ENCODE measurements around the gene PKP3.
"Not testable (repeated sequence)": the region's sequence is repeated elsewhere in the genome, so short reads cannot be mapped to it uniquely, and the experiment has no call there.

Gene PKP3

GRCh38 chr11:396948-397548, 3.0 kb downstream of the PKP3 start:
- peak overlapping the region; percentile 24 to 72 (median 51) for H3K4me3 ChIP-seq (ENCODE audit: control insufficient read depth in 1 of 7, extremely low read depth in 1 of 7, insufficient read depth in 4 of 7, low read depth in 2 of 7, low read length in 6 of 7)
- H3K36me3 ChIP-seq (ENCODE audit: control insufficient read depth in 4 of 4, insufficient read depth in 4 of 4, low read length in 3 of 4), result no peaks in the 10 kb centered on the region
- 63% methylated on average over 35 of the region's 43 CpGs for WGBS (ENCODE audit: insufficient coverage)
- H3K27ac ChIP-seq (ENCODE audit: insufficient read depth in 1 of 2, low read depth in 1 of 2, low read length in 2 of 2, poor library complexity in 1 of 2, severe bottlenecking in 2 of 2), result no peak overlapping the region
- peaks cover 0 to 17% (median 13%) of the 10 kb centered on the region in 4 experiments for H3K4me1 ChIP-seq (ENCODE audit: control extremely low read depth in 1 of 4, control insufficient read depth in 4 of 4, insufficient read depth in 4 of 4, low read length in 3 of 4)
- ChIA-PET POLR2A (interaction anchor here (1.2 to 1.6 kb wide), 2 partner anchors 10 to 53 kb away, joined by 3 read pairs; partner anchors contain the start of gene PTDSS2), CTCF (interaction anchor here (0.6 to 2.1 kb wide), 17 partner anchors 9 to 152 kb away, joined by 3 to 18 read pairs (median 5); partner anchors contain the start of genes PTDSS2 and SIGIRR)
- peaks cover 0 to 7% (median 0%) of the 10 kb centered on the region in 5 experiments for H3K9me3 ChIP-seq (ENCODE audit: control extremely low read depth in 1 of 5, control insufficient read depth in 4 of 5, insufficient read depth in 2 of 5, low read depth in 1 of 5, low read length in 4 of 5)
- peak; percentile 59 to 78 (median 65) for DNase-seq
- peaks cover 0 to 10% (median 0%) of the 10 kb centered on the region in 5 experiments for H3K27me3 ChIP-seq (replicated peaks in 2 of 5; ENCODE audit: control insufficient read depth in 4 of 5, insufficient read depth in 5 of 5, low read length in 4 of 5)

GRCh38 chr11:398826-399225, 4.8 kb downstream of the PKP3 start:
- Histone ChIP-seq H3K27ac (ENCODE audit: insufficient read depth in 1 of 2, low read depth in 1 of 2, low read length in 2 of 2, poor library complexity in 1 of 2, severe bottlenecking in 2 of 2) (no peak overlapping the region), H3K36me3 (ENCODE audit: control insufficient read depth in 4 of 4, insufficient read depth in 4 of 4, low read length in 3 of 4) (no peaks in the 10 kb centered on the region), H3K27me3 (replicated peaks in 2 of 5; ENCODE audit: control insufficient read depth in 4 of 5, insufficient read depth in 5 of 5, low read length in 4 of 5) (peaks cover 0 to 18% (median 0%) of the 10 kb centered on the region in 5 experiments), H3K4me3 (ENCODE audit: control insufficient read depth in 1 of 7, extremely low read depth in 1 of 7, insufficient read depth in 4 of 7, low read depth in 2 of 7, low read length in 6 of 7) (no peak overlapping the region), H3K4me1 (ENCODE audit: control extremely low read depth in 1 of 4, control insufficient read depth in 4 of 4, insufficient read depth in 4 of 4, low read length in 3 of 4) (peaks cover 0 to 17% (median 13%) of the 10 kb centered on the region in 4 experiments), H3K9me3 (ENCODE audit: control extremely low read depth in 1 of 5, control insufficient read depth in 4 of 5, insufficient read depth in 2 of 5, low read depth in 1 of 5, low read length in 4 of 5) (peaks cover 0 to 7% (median 0%) of the 10 kb centered on the region in 5 experiments)
- POLR2A ChIA-PET, result no interaction called here
- 99% methylated on average over 17 of the region's 20 CpGs for WGBS (ENCODE audit: insufficient coverage)
- peak in 2 of 3 donors; percentile 68 to 74 for DNase-seq
- CTCF ChIA-PET, result interaction anchor here (0.9 to 1.1 kb wide), 3 partner anchors 8 to 93 kb away, joined by 3 to 4 read pairs (median 3); no protein-coding TSS in a partner anchor

- peak in 1 of 3 donors; percentile 13 for DNase-seq
- Histone ChIP-seq H3K9me3 (ENCODE audit: control extremely low read depth in 1 of 5, control insufficient read depth in 4 of 5, insufficient read depth in 2 of 5, low read depth in 1 of 5, low read length in 4 of 5) (peaks cover 0 to 7% (median 0%) of the 10 kb centered on the region in 5 experiments), H3K4me1 (ENCODE audit: control extremely low read depth in 1 of 4, control insufficient read depth in 4 of 4, insufficient read depth in 4 of 4, low read length in 3 of 4) (peaks cover 0 to 17% (median 13%) of the 10 kb centered on the region in 4 experiments), H3K27me3 (replicated peaks in 2 of 5; ENCODE audit: control insufficient read depth in 4 of 5, insufficient read depth in 5 of 5, low read length in 4 of 5) (peaks cover 0 to 22% (median 0%) of the 10 kb centered on the region in 5 experiments), H3K27ac (ENCODE audit: insufficient read depth in 1 of 2, low read depth in 1 of 2, low read length in 2 of 2, poor library complexity in 1 of 2, severe bottlenecking in 2 of 2) (no peak overlapping the region), H3K4me3 (ENCODE audit: control insufficient read depth in 1 of 7, extremely low read depth in 1 of 7, insufficient read depth in 4 of 7, low read depth in 2 of 7, low read length in 6 of 7) (no peak overlapping the region), H3K36me3 (ENCODE audit: control insufficient read depth in 4 of 4, insufficient read depth in 4 of 4, low read length in 3 of 4) (no peaks in the 10 kb centered on the region)
- 88% methylated on average over 21 of the region's 21 CpGs for WGBS (ENCODE audit: insufficient coverage)
- ChIA-PET CTCF (interaction anchor here (0.9 to 1.1 kb wide), 2 partner anchors 37 to 94 kb away, joined by 3 to 4 read pairs; no protein-coding TSS in a partner anchor), POLR2A (no interaction called here)
Observed at GRCh38 chr11:399731-400211, 5.8 kb downstream of the PKP3 start.

- H3K4me3 ChIP-seq (ENCODE audit: control insufficient read depth in 1 of 7, extremely low read depth in 1 of 7, insufficient read depth in 4 of 7, low read depth in 2 of 7, low read length in 6 of 7), result no peak overlapping the region
- no peaks in the 10 kb centered on the region for H3K36me3 ChIP-seq (ENCODE audit: control insufficient read depth in 4 of 4, insufficient read depth in 4 of 4, low read length in 3 of 4)
- CTCF ChIA-PET, result no interaction called here
- H3K9me3 ChIP-seq (ENCODE audit: control extremely low read depth in 1 of 5, control insufficient read depth in 4 of 5, insufficient read depth in 2 of 5, low read depth in 1 of 5, low read length in 4 of 5), result peaks cover 0 to 7% (median 0%) of the 10 kb centered on the region in 5 experiments
- H3K27me3 ChIP-seq (replicated peaks in 2 of 5; ENCODE audit: control insufficient read depth in 4 of 5, insufficient read depth in 5 of 5, low read length in 4 of 5), result peaks cover 0 to 22% (median 0%) of the 10 kb centered on the region in 5 experiments
- H3K4me1 ChIP-seq (ENCODE audit: control extremely low read depth in 1 of 4, control insufficient read depth in 4 of 4, insufficient read depth in 4 of 4, low read length in 3 of 4), result peaks cover 0 to 17% (median 13%) of the 10 kb centered on the region in 4 experiments
- no peak overlapping the region for H3K27ac ChIP-seq (ENCODE audit: insufficient read depth in 1 of 2, low read depth in 1 of 2, low read length in 2 of 2, poor library complexity in 1 of 2, severe bottlenecking in 2 of 2)
- 83% methylated on average over 43 of the region's 50 CpGs for WGBS (ENCODE audit: insufficient coverage)
- DNase-seq, result peak in 1 of 3 donors; percentile 21
- POLR2A ChIA-PET, result no interaction called here
Observed at GRCh38 chr11:400241-400689, 6.3 kb downstream of the PKP3 start.

- H3K27ac ChIP-seq (ENCODE audit: insufficient read depth in 1 of 2, low read depth in 1 of 2, low read length in 2 of 2, poor library complexity in 1 of 2, severe bottlenecking in 2 of 2); H3K9me3 ChIP-seq (ENCODE audit: control extremely low read depth in 1 of 5, control insufficient read depth in 4 of 5, insufficient read depth in 2 of 5, low read depth in 1 of 5, low read length in 4 of 5); POLR2A ChIA-PET; H3K4me3 ChIP-seq (ENCODE audit: control insufficient read depth in 1 of 7, extremely low read depth in 1 of 7, insufficient read depth in 4 of 7, low read depth in 2 of 7, low read length in 6 of 7); DNase-seq; H3K36me3 ChIP-seq (ENCODE audit: control insufficient read depth in 4 of 4, insufficient read depth in 4 of 4, low read length in 3 of 4); CTCF ChIA-PET: not testable (repeated sequence)
- peaks cover 0 to 20% (median 14%) of the 10 kb centered on the region in 4 experiments for H3K4me1 ChIP-seq (ENCODE audit: control extremely low read depth in 1 of 4, control insufficient read depth in 4 of 4, insufficient read depth in 4 of 4, low read length in 3 of 4)
- WGBS (ENCODE audit: insufficient coverage), result no CpG with 5 or more reads among the region's 52 CpGs
- H3K27me3 ChIP-seq (replicated peaks in 2 of 5; ENCODE audit: control insufficient read depth in 4 of 5, insufficient read depth in 5 of 5, low read length in 4 of 5), result peaks cover 0 to 22% (median 0%) of the 10 kb centered on the region in 5 experiments
Observed at GRCh38 chr11:401196-401595, 7.2 kb downstream of the PKP3 start.

- Histone ChIP-seq H3K4me1 (ENCODE audit: control extremely low read depth in 1 of 4, control insufficient read depth in 4 of 4, insufficient read depth in 4 of 4, low read length in 3 of 4) (peaks cover 0 to 20% (median 14%) of the 10 kb centered on the region in 4 experiments), H3K36me3 (ENCODE audit: control insufficient read depth in 4 of 4, insufficient read depth in 4 of 4, low read length in 3 of 4) (peaks cover 0 to under 1% (median 0%) of the 10 kb centered on the region in 4 experiments), H3K9me3 (ENCODE audit: control extremely low read depth in 1 of 5, control insufficient read depth in 4 of 5, insufficient read depth in 2 of 5, low read depth in 1 of 5, low read length in 4 of 5) (peaks cover 0 to 7% (median 0%) of the 10 kb centered on the region in 5 experiments), H3K4me3 (ENCODE audit: control insufficient read depth in 1 of 7, extremely low read depth in 1 of 7, insufficient read depth in 4 of 7, low read depth in 2 of 7, low read length in 6 of 7) (no peak overlapping the region), H3K27ac (ENCODE audit: insufficient read depth in 1 of 2, low read depth in 1 of 2, low read length in 2 of 2, poor library complexity in 1 of 2, severe bottlenecking in 2 of 2) (no peak overlapping the region), H3K27me3 (replicated peaks in 2 of 5; ENCODE audit: control insufficient read depth in 4 of 5, insufficient read depth in 5 of 5, low read length in 4 of 5) (peaks cover 0 to 22% (median 0%) of the 10 kb centered on the region in 5 experiments)
- ChIA-PET POLR2A (no interaction called here), CTCF (no interaction called here)
- 96% methylated on average over 44 of the region's 55 CpGs for WGBS (ENCODE audit: insufficient coverage)
- no peak for DNase-seq
Observed at GRCh38 chr11:403021-403760, 9.2 kb downstream of the PKP3 start.

Data from common myeloid progenitor, CD34-positive (primary cell).